ENCODE results near the gene TP53BP1. TPM values are rescaled to one million over a fixed set of nuclear protein-coding genes. Genes with fewer than 3 reads are reported as not detected.

Gene TP53BP1
- polyA plus RNA-seq, 1 donor from 2014 or later: 98.7 TPM

DNA sequence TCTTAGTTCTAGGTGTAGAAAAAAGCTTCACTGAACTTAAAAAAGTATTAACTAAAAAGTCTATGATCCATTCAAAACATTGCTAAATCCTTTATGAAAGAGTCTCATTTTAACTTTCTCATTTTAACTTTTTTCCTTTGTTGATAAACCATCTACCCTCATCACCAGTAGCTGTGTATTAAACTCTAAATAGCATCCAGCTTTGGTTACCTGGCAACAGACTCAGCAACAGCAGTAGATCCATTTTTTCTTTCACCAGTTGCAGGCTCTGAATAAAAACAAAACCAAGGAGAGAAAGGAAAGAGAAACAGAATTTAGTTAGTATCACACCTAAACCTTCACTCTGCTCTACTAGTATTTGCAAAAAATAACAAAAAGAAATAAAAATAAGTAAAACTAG is 51.6 kb downstream of the TP53BP1 start:
- Histone ChIP-seq H3K9me2 (ENCODE audit: insufficient read depth, low read length) (no peaks in the 10 kb centered on the region), H3K4me2 (ENCODE audit: low read length) (no peak overlapping the region), H3K36me3 (ENCODE audit: insufficient read depth, low read length) (peaks cover 9% of the 10 kb centered on the region), H3F3A (ENCODE audit: insufficient read depth, low read length, poor library complexity, severe bottlenecking) (no peaks in the 10 kb centered on the region), H3K9me3 (ENCODE audit: low read length) (no peaks in the 10 kb centered on the region), H3K79me2 (replicated peaks; ENCODE audit: insufficient read depth, low read length) (peaks cover 5% of the 10 kb centered on the region), H3K27me3 (ENCODE audit: insufficient read depth, low read depth, low read length) (no peaks in the 10 kb centered on the region), H4K20me1 (ENCODE audit: insufficient read depth) (no peaks in the 10 kb centered on the region), H3K27ac (ENCODE audit: low read length) (peak overlapping the region; percentile 12), H2AFZ (ENCODE audit: low read depth, low read length) (no peak overlapping the region), H3K9ac (ENCODE audit: low read length) (peak overlapping the region; percentile 26), H3K4me3 (ENCODE audit: low read length) (no peak overlapping the region)
- TF ChIP-seq EZH2 (IDR thresholded peaks at IDR 0.05; ENCODE audit: borderline replicate concordance, insufficient read depth, low read length, poor library complexity, severe bottlenecking): no peak
- no peak for TF ChIP-seq RAD21 (conservative IDR thresholded peaks at IDR 0.05)
- TF ChIP-seq POLR2AphosphoS5 (IDR thresholded peaks at IDR 0.05): no peak
- no peak for TF ChIP-seq SMC3 (conservative IDR thresholded peaks at IDR 0.05; ENCODE audit: poor library complexity)
- TF ChIP-seq EP300 (conservative IDR thresholded peaks at IDR 0.05; ENCODE audit: poor library complexity, severe bottlenecking): no peak
- TF ChIP-seq, protein P1, sequence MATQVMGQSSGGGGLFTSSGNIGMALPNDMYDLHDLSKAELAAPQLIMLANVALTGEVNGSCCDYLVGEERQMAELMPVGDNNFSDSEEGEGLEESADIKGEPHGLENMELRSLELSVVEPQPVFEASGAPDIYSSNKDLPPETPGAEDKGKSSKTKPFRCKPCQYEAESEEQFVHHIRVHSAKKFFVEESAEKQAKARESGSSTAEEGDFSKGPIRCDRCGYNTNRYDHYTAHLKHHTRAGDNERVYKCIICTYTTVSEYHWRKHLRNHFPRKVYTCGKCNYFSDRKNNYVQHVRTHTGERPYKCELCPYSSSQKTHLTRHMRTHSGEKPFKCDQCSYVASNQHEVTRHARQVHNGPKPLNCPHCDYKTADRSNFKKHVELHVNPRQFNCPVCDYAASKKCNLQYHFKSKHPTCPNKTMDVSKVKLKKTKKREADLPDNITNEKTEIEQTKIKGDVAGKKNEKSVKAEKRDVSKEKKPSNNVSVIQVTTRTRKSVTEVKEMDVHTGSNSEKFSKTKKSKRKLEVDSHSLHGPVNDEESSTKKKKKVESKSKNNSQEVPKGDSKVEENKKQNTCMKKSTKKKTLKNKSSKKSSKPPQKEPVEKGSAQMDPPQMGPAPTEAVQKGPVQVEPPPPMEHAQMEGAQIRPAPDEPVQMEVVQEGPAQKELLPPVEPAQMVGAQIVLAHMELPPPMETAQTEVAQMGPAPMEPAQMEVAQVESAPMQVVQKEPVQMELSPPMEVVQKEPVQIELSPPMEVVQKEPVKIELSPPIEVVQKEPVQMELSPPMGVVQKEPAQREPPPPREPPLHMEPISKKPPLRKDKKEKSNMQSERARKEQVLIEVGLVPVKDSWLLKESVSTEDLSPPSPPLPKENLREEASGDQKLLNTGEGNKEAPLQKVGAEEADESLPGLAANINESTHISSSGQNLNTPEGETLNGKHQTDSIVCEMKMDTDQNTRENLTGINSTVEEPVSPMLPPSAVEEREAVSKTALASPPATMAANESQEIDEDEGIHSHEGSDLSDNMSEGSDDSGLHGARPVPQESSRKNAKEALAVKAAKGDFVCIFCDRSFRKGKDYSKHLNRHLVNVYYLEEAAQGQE (IDR thresholded peaks at IDR 0.05; ENCODE audit: borderline replicate concordance): no peak
- TF ChIP-seq, protein P2, sequence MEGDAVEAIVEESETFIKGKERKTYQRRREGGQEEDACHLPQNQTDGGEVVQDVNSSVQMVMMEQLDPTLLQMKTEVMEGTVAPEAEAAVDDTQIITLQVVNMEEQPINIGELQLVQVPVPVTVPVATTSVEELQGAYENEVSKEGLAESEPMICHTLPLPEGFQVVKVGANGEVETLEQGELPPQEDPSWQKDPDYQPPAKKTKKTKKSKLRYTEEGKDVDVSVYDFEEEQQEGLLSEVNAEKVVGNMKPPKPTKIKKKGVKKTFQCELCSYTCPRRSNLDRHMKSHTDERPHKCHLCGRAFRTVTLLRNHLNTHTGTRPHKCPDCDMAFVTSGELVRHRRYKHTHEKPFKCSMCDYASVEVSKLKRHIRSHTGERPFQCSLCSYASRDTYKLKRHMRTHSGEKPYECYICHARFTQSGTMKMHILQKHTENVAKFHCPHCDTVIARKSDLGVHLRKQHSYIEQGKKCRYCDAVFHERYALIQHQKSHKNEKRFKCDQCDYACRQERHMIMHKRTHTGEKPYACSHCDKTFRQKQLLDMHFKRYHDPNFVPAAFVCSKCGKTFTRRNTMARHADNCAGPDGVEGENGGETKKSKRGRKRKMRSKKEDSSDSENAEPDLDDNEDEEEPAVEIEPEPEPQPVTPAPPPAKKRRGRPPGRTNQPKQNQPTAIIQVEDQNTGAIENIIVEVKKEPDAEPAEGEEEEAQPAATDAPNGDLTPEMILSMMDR (IDR thresholded peaks at IDR 0.05; ENCODE audit: poor library complexity, severe bottlenecking): no peak
- TF ChIP-seq TAF1 (IDR thresholded peaks at IDR 0.05; ENCODE audit: low read depth): no peak
- TF ChIP-seq MXI1 (conservative IDR thresholded peaks at IDR 0.05; ENCODE audit: poor library complexity, severe bottlenecking): no peak

DNA sequence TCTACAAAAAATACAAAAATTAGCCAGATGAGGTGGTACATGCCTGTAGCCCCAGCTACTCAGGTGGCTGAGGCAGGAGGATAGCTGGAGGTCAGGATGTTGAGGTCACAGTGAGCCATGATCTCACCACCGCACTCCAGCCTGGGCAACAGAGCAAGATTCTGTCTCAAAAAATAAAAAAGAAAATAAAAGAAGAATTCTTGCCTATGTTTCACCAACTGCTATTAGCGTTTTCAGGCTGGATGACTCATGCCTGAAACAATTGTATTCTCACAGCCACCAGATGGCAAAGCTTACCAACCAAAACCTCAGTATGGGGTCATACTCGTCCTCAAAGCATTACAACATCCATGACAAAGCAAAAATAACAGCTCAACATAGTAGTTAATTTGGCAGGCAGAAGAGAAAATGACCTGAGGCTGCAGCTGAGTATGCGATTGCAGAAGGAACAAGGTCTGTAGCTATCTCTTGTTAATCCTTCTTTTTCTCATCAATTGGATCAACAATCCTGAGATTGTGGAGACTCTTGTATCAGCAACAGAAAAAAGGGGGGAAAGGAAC is 52.2 kb downstream of the TP53BP1 start:
- H3K9me3 ChIP-seq (ENCODE audit: low read length): no peaks in the 10 kb centered on the region
- no peaks in the 10 kb centered on the region for H4K20me1 ChIP-seq (ENCODE audit: insufficient read depth)
- TF ChIP-seq, protein P2 (IDR thresholded peaks at IDR 0.05; ENCODE audit: poor library complexity, severe bottlenecking): peak; percentile 32
- TF ChIP-seq RAD21 (conservative IDR thresholded peaks at IDR 0.05) (peak; percentile 46), TAF1 (IDR thresholded peaks at IDR 0.05; ENCODE audit: low read depth) (no peak), SMC3 (conservative IDR thresholded peaks at IDR 0.05; ENCODE audit: poor library complexity) (peak; percentile 47)
- peak overlapping the region; percentile 26 for H3K9ac ChIP-seq (ENCODE audit: low read length)
- no peaks in the 10 kb centered on the region for H3K27me3 ChIP-seq (ENCODE audit: insufficient read depth, low read depth, low read length)
- H3K9me2 ChIP-seq (ENCODE audit: insufficient read depth, low read length): no peaks in the 10 kb centered on the region
- peak overlapping the region; percentile 12 for H3K27ac ChIP-seq (ENCODE audit: low read length)
- peaks cover 9% of the 10 kb centered on the region for H3K36me3 ChIP-seq (ENCODE audit: insufficient read depth, low read length)
- H3F3A ChIP-seq (ENCODE audit: insufficient read depth, low read length, poor library complexity, severe bottlenecking): no peaks in the 10 kb centered on the region
- H2AFZ ChIP-seq (ENCODE audit: low read depth, low read length): no peak overlapping the region
- no peak overlapping the region for H3K4me2 ChIP-seq (ENCODE audit: low read length)
- peaks cover 5% of the 10 kb centered on the region for H3K79me2 ChIP-seq (replicated peaks; ENCODE audit: insufficient read depth, low read length)
- no peak overlapping the region for H3K4me3 ChIP-seq (ENCODE audit: low read length)

All from neural cell (in vitro differentiated cells).